Peyer's patch (tissue), 4 donors: Measurements from ENCODE around the gene SLC6A3. TPM values are rescaled to one million over a fixed set of nuclear protein-coding genes. Genes with fewer than 3 reads are reported as not detected.

Experiments
- DNase-seq, 3 donors: peaks; one replicate each; pipeline ENCODE4 v3.0.0-alpha.2; 2017 to 2019
- H3K27ac ChIP-seq, 4 donors: fragments of 200-600 bp; sonication (generic); one replicate each; pipeline ENCODE4 v1.5.1; 2016 to 2019
- H3K27me3 ChIP-seq, 2 donors: fragments of 200-600 bp; sonication (generic); one replicate each; pipeline ENCODE4 v1.5.1; 2019
- H3K36me3 ChIP-seq, 3 donors: fragments of 200-600 bp; sonication (generic); one replicate each; pipeline ENCODE4 v1.5.1; 2016 to 2019
- H3K4me1 ChIP-seq, 4 donors: fragments of 200-600 bp; sonication (generic); one replicate each; pipeline ENCODE4 v1.5.1; 2016 to 2019
- H3K4me3 ChIP-seq, 4 donors: fragments of 200-600 bp; sonication (generic); 1 replicate in 3 of 4; 2 replicates in 1 of 4; pipeline ENCODE4 v1.5.1; 2016 to 2019; ENCODE audit warnings: mild to moderate bottlenecking in 1 of 4
- H3K9me3 ChIP-seq, 4 donors: fragments of 200-600 bp; sonication (generic); one replicate each; pipeline ENCODE4 v1.5.1; 2016 to 2019; ENCODE audit warnings: mild to moderate bottlenecking in 1 of 4
- CTCF ChIP-seq, 6 experiments: fragments of 450-650 bp in 4 of 6; fragments of 200-600 bp in 2 of 6; sonication (generic) in 1 of 6; IDR thresholded peaks; one replicate each; pipeline ENCODE4 v1.5.1; 2017 to 2019; ENCODE audit warnings: antibody characterized with exemption in 6 of 6, mild to moderate bottlenecking in 3 of 6, moderate library complexity in 1 of 6
- POLR2A ChIP-seq, 2 donors: fragments of 450-650 bp; IDR thresholded peaks; one replicate each; pipeline ENCODE4 v1.5.1; 2017; ENCODE audit warnings: antibody characterized with exemption in 2 of 2, mild to moderate bottlenecking in 2 of 2, moderate library complexity in 2 of 2
- total RNA-seq, 4 donors: library from RNA; depleted of rRNA; stranded (reverse); fragments of >200 nt; gene quantifications; one replicate each; pipeline ENCODE4 v1.1.0, GENCODE V29; 2016

The SLC6A3 gene
- total RNA-seq, 4 donors from 2014 or later: 0.40 to 0.70 TPM; not detected in 2

GRCh38 chr5:1466631-1467265 is 21.5 kb upstream of the SLC6A3 start:
- Histone ChIP-seq H3K27ac (no peak overlapping the region), H3K9me3 (no peaks in the 10 kb centered on the region), H3K27me3 (no peaks in the 10 kb centered on the region), H3K4me3 (no peak overlapping the region), H3K4me1 (no peaks in the 10 kb centered on the region), H3K36me3 (peaks cover 0 to 26% (median 0%) of the 10 kb centered on the region in 3 donors)
- TF ChIP-seq POLR2A (IDR thresholded peaks at IDR 0.05) (no peak), CTCF (IDR thresholded peaks at IDR 0.05) (no peak)
- peak in 2 of 3 donors; percentile 37 to 41 for DNase-seq

DNA sequence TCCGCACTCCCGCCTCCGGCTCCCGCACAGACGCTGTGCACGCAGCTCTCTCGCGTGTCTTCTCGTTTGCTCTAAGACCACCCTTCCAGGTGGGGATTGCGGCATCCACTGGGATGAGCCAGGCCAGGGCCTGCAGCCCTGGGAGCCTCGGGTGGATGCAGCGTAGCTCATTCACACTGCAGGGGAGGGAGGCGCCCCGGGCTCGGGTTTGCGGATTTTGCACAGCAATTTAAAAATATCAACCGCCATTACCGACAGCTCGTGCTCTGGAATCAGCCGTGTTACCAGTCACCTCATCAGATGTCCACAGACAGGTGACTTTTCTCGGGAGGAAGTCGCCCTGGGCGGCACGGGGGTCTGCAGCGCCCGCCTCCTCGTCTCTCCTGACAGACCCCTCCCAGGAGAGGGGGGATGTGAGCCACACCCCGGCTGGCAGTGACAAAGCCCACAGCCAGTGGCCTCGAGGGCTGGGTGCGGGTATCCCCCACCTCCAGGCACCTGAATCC is 20.8 kb upstream of the SLC6A3 start:
- H3K9me3 ChIP-seq: no peaks in the 10 kb centered on the region
- H3K36me3 ChIP-seq: peaks cover 0 to 26% (median 0%) of the 10 kb centered on the region in 3 donors
- DNase-seq: peak in 2 of 3 donors; percentile 23 to 42
- H3K4me1 ChIP-seq: no peaks in the 10 kb centered on the region
- H3K27ac ChIP-seq: no peak overlapping the region
- no peaks in the 10 kb centered on the region for H3K27me3 ChIP-seq
- no peak overlapping the region for H3K4me3 ChIP-seq
- TF ChIP-seq CTCF (IDR thresholded peaks at IDR 0.05) (no peak), POLR2A (IDR thresholded peaks at IDR 0.05) (no peak)

DNA sequence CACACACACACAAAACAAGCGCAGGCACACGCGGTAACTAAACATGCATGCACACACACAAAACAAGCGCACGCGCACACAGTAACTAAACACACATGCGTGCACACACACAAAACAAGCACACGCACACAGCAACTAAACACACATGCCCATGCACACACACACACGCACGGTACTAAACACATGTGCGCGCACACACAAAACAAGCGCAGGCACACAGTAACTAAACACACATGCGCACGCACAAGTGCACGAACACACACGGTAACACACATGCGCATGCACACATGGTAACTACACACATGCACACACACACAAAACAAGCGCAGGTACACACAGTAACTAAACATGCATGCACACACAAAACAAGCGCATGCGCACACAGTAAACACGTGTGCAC is 19.9 kb upstream of the SLC6A3 start:
- Histone ChIP-seq H3K36me3 (peaks cover 0 to 26% (median 0%) of the 10 kb centered on the region in 3 donors), H3K9me3 (no peaks in the 10 kb centered on the region), H3K27me3 (no peaks in the 10 kb centered on the region), H3K4me1 (no peaks in the 10 kb centered on the region), H3K27ac (no peak overlapping the region), H3K4me3 (no peak overlapping the region)
- no peak for DNase-seq
- TF ChIP-seq POLR2A (IDR thresholded peaks at IDR 0.05): no peak
- no peak for TF ChIP-seq CTCF (IDR thresholded peaks at IDR 0.05)

DNA sequence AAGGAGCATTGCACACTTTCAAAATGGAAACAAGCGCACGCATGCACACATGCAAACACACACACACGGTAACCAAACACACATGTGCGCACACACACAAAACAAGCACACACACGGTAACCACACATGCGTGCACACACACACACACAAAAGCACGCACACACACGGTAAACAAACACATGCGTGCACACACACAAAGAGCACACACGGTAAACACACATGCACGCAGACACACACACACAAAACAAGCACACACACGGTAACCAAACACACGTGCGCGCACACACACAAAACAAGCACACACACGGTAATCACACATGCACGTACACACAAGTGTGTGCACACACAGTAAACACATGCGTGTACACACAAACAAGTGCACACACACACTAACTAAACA is 19.3 kb upstream of the SLC6A3 start:
- Histone ChIP-seq H3K27ac (no peak overlapping the region), H3K27me3 (no peaks in the 10 kb centered on the region), H3K9me3 (no peaks in the 10 kb centered on the region), H3K4me3 (no peak overlapping the region), H3K4me1 (no peaks in the 10 kb centered on the region), H3K36me3 (peaks cover 0 to 26% (median 0%) of the 10 kb centered on the region in 3 donors)
- no peak for DNase-seq
- TF ChIP-seq POLR2A (IDR thresholded peaks at IDR 0.05) (no peak), CTCF (IDR thresholded peaks at IDR 0.05) (no peak)

DNA sequence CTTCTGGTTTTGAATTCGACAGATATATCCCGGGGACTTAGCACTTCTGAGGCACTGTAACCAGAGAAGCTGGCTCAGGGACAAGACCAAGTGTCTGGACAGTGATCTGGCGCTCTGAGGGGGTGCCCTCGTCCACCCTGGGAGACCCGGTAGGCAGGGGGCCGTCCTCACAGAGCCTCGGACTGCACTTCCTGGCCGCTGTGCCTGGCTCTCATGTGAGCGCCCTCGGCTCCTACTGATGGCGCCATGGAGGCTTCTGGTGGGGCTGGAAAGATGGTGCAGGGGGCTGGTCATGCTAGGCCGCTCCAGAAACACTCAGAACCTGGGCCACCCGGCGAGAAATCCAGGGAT is 18.8 kb upstream of the SLC6A3 start:
- peak in 1 of 3 donors; percentile 39 for DNase-seq
- no peaks in the 10 kb centered on the region for H3K4me1 ChIP-seq
- no peaks in the 10 kb centered on the region for H3K27me3 ChIP-seq
- no peak overlapping the region for H3K4me3 ChIP-seq
- no peak overlapping the region for H3K27ac ChIP-seq
- peaks cover 0 to 26% (median 0%) of the 10 kb centered on the region in 3 donors for H3K36me3 ChIP-seq
- TF ChIP-seq CTCF (IDR thresholded peaks at IDR 0.05) (no peak), POLR2A (IDR thresholded peaks at IDR 0.05) (no peak)
- H3K9me3 ChIP-seq: no peaks in the 10 kb centered on the region
